Keratinocyte (primary cell): ENCODE data around the gene CADM2. TPM values are rescaled to one million over a fixed set of nuclear protein-coding genes. Genes with fewer than 3 reads are reported as not detected.
"Not testable (repeated sequence)": the region's sequence is repeated elsewhere in the genome, so short reads cannot be mapped to it uniquely, and the experiment has no call there.

Experiments used
- DNase-seq: peaks from one replicate; pipeline ENCODE4 v3.0.0-alpha.2; 2011; ENCODE audit warnings: low read depth, missing footprints, low spot score
- FAIRE-seq: peaks from 2 replicates; lab custom pipeline; 2011; peaks lifted over from hg19 to GRCh38; lab: Jason Lieb, UNC
- H2AFZ ChIP-seq: 2 replicates; pipeline ENCODE4 v1.6.0; 2012; ENCODE audit warnings: low read length, control low read depth, inconsistent platforms; ENCODE audit not compliant: control insufficient read depth
- H3K27ac ChIP-seq: 2 replicates; pipeline ENCODE4 v1.5.1; 2011; ENCODE audit warnings: low read length; ENCODE audit not compliant: control insufficient read depth, insufficient read depth
- H3K27me3 ChIP-seq: 3 replicates; pipeline ENCODE4 v1.6.0; 2011; ENCODE audit warnings: low read length; ENCODE audit not compliant: control insufficient read depth, insufficient read depth; ENCODE audit errors: extremely low read depth
- H3K36me3 ChIP-seq, 2 experiments: 2 replicates in 1 of 2; 3 replicates in 1 of 2; pipeline ENCODE4 v1.5.1; 2011; ENCODE audit warnings: low read length in 2 of 2, mild to moderate bottlenecking in 1 of 2; ENCODE audit not compliant: control insufficient read depth in 2 of 2, insufficient read depth in 2 of 2; ENCODE audit errors: extremely low read depth in 1 of 2
- H3K4me1 ChIP-seq: 3 replicates; pipeline ENCODE4 v1.5.1; 2011; ENCODE audit warnings: low read length; ENCODE audit not compliant: control insufficient read depth, insufficient read depth; ENCODE audit errors: extremely low read depth
- H3K4me2 ChIP-seq: 3 replicates; pipeline ENCODE4 v1.6.0; 2011; ENCODE audit warnings: low read depth, low read length; ENCODE audit not compliant: control insufficient read depth, insufficient read depth; ENCODE audit errors: extremely low read depth
- H3K4me3 ChIP-seq, 3 experiments: fragments of 200-600 bp in 1 of 3; sonication (generic) in 1 of 3; 2 replicates in 2 of 3; 3 replicates in 1 of 3; pipeline ENCODE4 v1.5.1; 2011 to 2016; ENCODE audit warnings: low read length in 3 of 3, mild to moderate bottlenecking in 3 of 3, control low read depth in 2 of 3, inconsistent platforms in 1 of 3, low read depth in 1 of 3, mixed read lengths in 1 of 3, mixed run types in 1 of 3, moderate library complexity in 1 of 3; ENCODE audit not compliant: control insufficient read depth in 2 of 3, insufficient read depth in 2 of 3; ENCODE audit errors: extremely low read depth in 1 of 3
- H3K79me2 ChIP-seq: 2 replicates; pipeline ENCODE4 v1.6.0; 2012; ENCODE audit warnings: low read length; ENCODE audit not compliant: control insufficient read depth, insufficient read depth
- H3K9ac ChIP-seq: 3 replicates; pipeline ENCODE4 v1.6.0; 2011; ENCODE audit warnings: low read length; ENCODE audit not compliant: control insufficient read depth, insufficient read depth; ENCODE audit errors: extremely low read depth
- H3K9me1 ChIP-seq: 3 replicates; pipeline ENCODE4 v1.6.0; 2011; ENCODE audit warnings: low read length; ENCODE audit not compliant: control insufficient read depth, insufficient read depth; ENCODE audit errors: extremely low read depth
- H3K9me3 ChIP-seq: 2 replicates; pipeline ENCODE4 v1.5.1; 2012; ENCODE audit warnings: low read depth, low read length; ENCODE audit not compliant: control insufficient read depth
- H4K20me1 ChIP-seq: 3 replicates; pipeline ENCODE4 v1.6.0; 2011; ENCODE audit warnings: low read length; ENCODE audit not compliant: control insufficient read depth, insufficient read depth; ENCODE audit errors: extremely low read depth
- EZH2 ChIP-seq: IDR thresholded peaks from one replicate; pipeline ENCODE4 v1.6.1; 2012; ENCODE audit warnings: inconsistent platforms, mild to moderate bottlenecking, low read length, moderate library complexity
- dilution Hi-C: fragments of 300-500 bp; cut with MboI; formaldehyde crosslinking; loops from one replicate; pipeline ENCODE4 v1.7.0; 2020; ENCODE audit warnings: low sequenced_read_pairs; ENCODE audit not compliant: extremely low pct_ligation_motif_present
- polyA minus RNA-seq, 3 experiments: library from RNA; depleted of rRNA, polyadenylated mRNA; stranded (reverse); fragments of >200 nt; gene quantifications; 1 replicate in 1 of 3; 2 replicates in 1 of 3; 3 replicates in 1 of 3; pipeline ENCODE4 v1.2.3, GENCODE V29; 2011
- polyA plus RNA-seq, 5 experiments: library from polyadenylated mRNA; depleted of rRNA in 3 of 5; stranded (reverse) in 3 of 5; stranded (forward) in 1 of 5; unstranded in 1 of 5; fragments of >200 nt; gene quantifications; 1 replicate in 1 of 5; 2 replicates in 3 of 5; 3 replicates in 1 of 5; pipeline versions ENCODE4 v1.2.1 to v1.2.3, GENCODE V29; 2011 to 2012; ENCODE audit warnings: missing spikeins in 2 of 5, low read depth in 1 of 5, low replicate concordance in 1 of 5
- TF ChIP-seq, protein P1 (sequence below), 3 experiments: IDR thresholded peaks in 1 of 3; conservative IDR thresholded peaks in 1 of 3; optimal IDR thresholded peaks in 1 of 3; 2 replicates in 2 of 3; 3 replicates in 1 of 3; pipeline versions ENCODE3 to v1.5.1; 2011; ENCODE audit warnings: low read length in 3 of 3, mild to moderate bottlenecking in 3 of 3, moderate library complexity in 2 of 3, control low read depth in 1 of 3, inconsistent platforms in 1 of 3; ENCODE audit not compliant: insufficient read depth in 2 of 3; ENCODE audit errors: extremely low read depth in 1 of 3

Gene CADM2
- not detected in 3 replicates for polyA plus RNA-seq
- not detected for polyA plus RNA-seq (2011; ENCODE audit: low read depth)
- not detected in 2 replicates for polyA plus RNA-seq (2011; cell fraction: cytosol; rRNA removed)
- not detected in 2 replicates for polyA plus RNA-seq (2011; cell fraction: nucleus; rRNA removed)
- not detected in 2 replicates for polyA plus RNA-seq (2012; ENCODE audit: low replicate concordance)
- polyA minus RNA-seq, result not detected in 3 replicates
- polyA minus RNA-seq (2011; cell fraction: cytosol; rRNA and poly(A)+ RNA removed), result not detected
- not detected in 2 replicates for polyA minus RNA-seq (2011; cell fraction: nucleus; rRNA and poly(A)+ RNA removed)

- peaks cover 2% of the 10 kb centered on the region for H3K4me1 ChIP-seq
- H3K36me3 ChIP-seq, result no peaks in the 10 kb centered on the region
- no peak within 1 kb of the TSS for H3K9ac ChIP-seq
- peak within 1 kb of the TSS; percentile 93 for H2AFZ ChIP-seq
- no peaks in the 10 kb centered on the region for H3K9me1 ChIP-seq
- TF ChIP-seq, protein P1, sequence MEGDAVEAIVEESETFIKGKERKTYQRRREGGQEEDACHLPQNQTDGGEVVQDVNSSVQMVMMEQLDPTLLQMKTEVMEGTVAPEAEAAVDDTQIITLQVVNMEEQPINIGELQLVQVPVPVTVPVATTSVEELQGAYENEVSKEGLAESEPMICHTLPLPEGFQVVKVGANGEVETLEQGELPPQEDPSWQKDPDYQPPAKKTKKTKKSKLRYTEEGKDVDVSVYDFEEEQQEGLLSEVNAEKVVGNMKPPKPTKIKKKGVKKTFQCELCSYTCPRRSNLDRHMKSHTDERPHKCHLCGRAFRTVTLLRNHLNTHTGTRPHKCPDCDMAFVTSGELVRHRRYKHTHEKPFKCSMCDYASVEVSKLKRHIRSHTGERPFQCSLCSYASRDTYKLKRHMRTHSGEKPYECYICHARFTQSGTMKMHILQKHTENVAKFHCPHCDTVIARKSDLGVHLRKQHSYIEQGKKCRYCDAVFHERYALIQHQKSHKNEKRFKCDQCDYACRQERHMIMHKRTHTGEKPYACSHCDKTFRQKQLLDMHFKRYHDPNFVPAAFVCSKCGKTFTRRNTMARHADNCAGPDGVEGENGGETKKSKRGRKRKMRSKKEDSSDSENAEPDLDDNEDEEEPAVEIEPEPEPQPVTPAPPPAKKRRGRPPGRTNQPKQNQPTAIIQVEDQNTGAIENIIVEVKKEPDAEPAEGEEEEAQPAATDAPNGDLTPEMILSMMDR (optimal IDR thresholded peaks at IDR 0.05 in 1 of 3, IDR thresholded peaks at IDR 0.05 in 1 of 3, conservative IDR thresholded peaks at IDR 0.05 in 1 of 3; ENCODE audit: extremely low read depth in 1 of 3, insufficient read depth in 2 of 3, low read length in 3 of 3), result peak in 1 of 3 experiments; percentile 34
- TF ChIP-seq EZH2, result no peak
- DNase-seq (peak; percentile 1), FAIRE-seq (no peak)
- peaks cover 26% of the 10 kb centered on the region for H3K27me3 ChIP-seq
- dilution Hi-C loops, result no loop called here
- no peak within 1 kb of the TSS for H3K27ac ChIP-seq
- H3K4me2 ChIP-seq, result peak within 1 kb of the TSS; percentile 80
- H3K4me3 ChIP-seq, result peak within 1 kb of the TSS; percentile 53 to 81 (median 75)
- H4K20me1 ChIP-seq, result no peaks in the 10 kb centered on the region
- no peaks in the 10 kb centered on the region for H3K79me2 ChIP-seq
- H3K9me3 ChIP-seq, result no peaks in the 10 kb centered on the region
Observed at GRCh38 chr3:84958495-84959469, at the start of gene CADM2. Gene CADM2, plus strand, starts transcription at chr3:84958989.

GRCh38 chr3:84918592-84918991, 40.2 kb upstream of the CADM2 start:
- dilution Hi-C loops, H3K9me3 ChIP-seq, H3K4me3 ChIP-seq, H3K27me3 ChIP-seq, H3K79me2 ChIP-seq, H3K9ac ChIP-seq, H3K36me3 ChIP-seq, FAIRE-seq, H2AFZ ChIP-seq, H3K27ac ChIP-seq, H3K9me1 ChIP-seq, H4K20me1 ChIP-seq, DNase-seq, H3K4me2 ChIP-seq, H3K4me1 ChIP-seq: not testable (repeated sequence)
